Measurements from ENCODE around the gene FKBP15. TPM values are rescaled to one million over a fixed set of nuclear protein-coding genes. Genes with fewer than 3 reads are reported as not detected.

The FKBP15 gene
- polyA plus RNA-seq, 1 donor from 2014 or later, result 12.1 TPM

DNA sequence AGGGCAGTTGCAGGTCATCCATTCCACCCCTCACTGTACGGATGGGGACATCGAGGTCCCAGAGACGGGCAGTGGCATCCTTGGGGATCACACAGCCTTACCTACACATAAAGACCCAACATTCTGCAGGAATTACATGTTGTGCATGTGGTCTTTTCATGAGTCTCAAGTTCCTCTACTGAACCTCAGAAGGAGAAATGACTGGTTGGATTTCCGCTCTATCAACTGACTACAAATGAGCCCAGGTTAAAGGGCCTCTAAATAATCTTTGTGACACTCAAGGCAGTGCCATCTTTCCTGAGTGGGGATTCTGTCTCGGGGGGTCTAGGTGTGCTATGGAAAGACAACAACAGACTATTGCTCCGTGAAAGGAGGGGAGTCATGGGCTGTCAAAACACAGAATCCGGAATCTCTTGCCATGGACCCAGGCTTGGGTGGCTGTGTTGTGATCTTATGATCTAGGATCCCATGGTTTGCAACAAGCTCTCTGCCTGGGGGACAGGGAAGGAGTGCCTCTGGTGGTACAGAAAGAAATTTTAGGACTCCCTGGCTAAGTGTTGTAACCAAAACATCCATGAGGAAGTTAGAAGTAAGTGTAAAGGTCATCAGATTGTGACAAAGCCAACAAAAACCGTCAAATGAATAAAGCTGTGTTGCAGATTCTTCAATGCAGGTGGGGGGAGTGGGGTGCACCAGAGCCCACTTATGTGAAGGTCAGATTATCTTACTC, 72.1 kb downstream of the FKBP15 start:
- Histone ChIP-seq H3K4me3 (ENCODE audit: low read length) (no peak overlapping the region), H3K4me2 (ENCODE audit: low read length) (no peak overlapping the region), H3K9me3 (ENCODE audit: low read length) (no peaks in the 10 kb centered on the region), H3K27me3 (ENCODE audit: insufficient read depth, low read depth, low read length) (no peaks in the 10 kb centered on the region), H3K9ac (ENCODE audit: low read length) (no peak overlapping the region), H3K79me2 (replicated peaks; ENCODE audit: insufficient read depth, low read length) (no peaks in the 10 kb centered on the region), H3K9me2 (ENCODE audit: insufficient read depth, low read length) (no peaks in the 10 kb centered on the region), H3F3A (ENCODE audit: insufficient read depth, low read length, poor library complexity, severe bottlenecking) (no peaks in the 10 kb centered on the region), H4K20me1 (ENCODE audit: insufficient read depth) (no peaks in the 10 kb centered on the region), H2AFZ (ENCODE audit: low read depth, low read length) (no peak overlapping the region), H3K36me3 (ENCODE audit: insufficient read depth, low read length) (no peaks in the 10 kb centered on the region), H3K27ac (ENCODE audit: low read length) (no peak overlapping the region)
- TF ChIP-seq MXI1 (conservative IDR thresholded peaks at IDR 0.05; ENCODE audit: poor library complexity, severe bottlenecking) (no peak), SMC3 (conservative IDR thresholded peaks at IDR 0.05; ENCODE audit: poor library complexity) (no peak), TAF1 (IDR thresholded peaks at IDR 0.05; ENCODE audit: low read depth) (no peak), CTCF (IDR thresholded peaks at IDR 0.05; ENCODE audit: poor library complexity, severe bottlenecking) (no peak), RAD21 (conservative IDR thresholded peaks at IDR 0.05) (no peak), POLR2AphosphoS5 (IDR thresholded peaks at IDR 0.05) (no peak), EZH2 (IDR thresholded peaks at IDR 0.05; ENCODE audit: borderline replicate concordance, insufficient read depth, low read length, poor library complexity, severe bottlenecking) (no peak), EP300 (conservative IDR thresholded peaks at IDR 0.05; ENCODE audit: poor library complexity, severe bottlenecking) (no peak)
- TF ChIP-seq, protein P1, sequence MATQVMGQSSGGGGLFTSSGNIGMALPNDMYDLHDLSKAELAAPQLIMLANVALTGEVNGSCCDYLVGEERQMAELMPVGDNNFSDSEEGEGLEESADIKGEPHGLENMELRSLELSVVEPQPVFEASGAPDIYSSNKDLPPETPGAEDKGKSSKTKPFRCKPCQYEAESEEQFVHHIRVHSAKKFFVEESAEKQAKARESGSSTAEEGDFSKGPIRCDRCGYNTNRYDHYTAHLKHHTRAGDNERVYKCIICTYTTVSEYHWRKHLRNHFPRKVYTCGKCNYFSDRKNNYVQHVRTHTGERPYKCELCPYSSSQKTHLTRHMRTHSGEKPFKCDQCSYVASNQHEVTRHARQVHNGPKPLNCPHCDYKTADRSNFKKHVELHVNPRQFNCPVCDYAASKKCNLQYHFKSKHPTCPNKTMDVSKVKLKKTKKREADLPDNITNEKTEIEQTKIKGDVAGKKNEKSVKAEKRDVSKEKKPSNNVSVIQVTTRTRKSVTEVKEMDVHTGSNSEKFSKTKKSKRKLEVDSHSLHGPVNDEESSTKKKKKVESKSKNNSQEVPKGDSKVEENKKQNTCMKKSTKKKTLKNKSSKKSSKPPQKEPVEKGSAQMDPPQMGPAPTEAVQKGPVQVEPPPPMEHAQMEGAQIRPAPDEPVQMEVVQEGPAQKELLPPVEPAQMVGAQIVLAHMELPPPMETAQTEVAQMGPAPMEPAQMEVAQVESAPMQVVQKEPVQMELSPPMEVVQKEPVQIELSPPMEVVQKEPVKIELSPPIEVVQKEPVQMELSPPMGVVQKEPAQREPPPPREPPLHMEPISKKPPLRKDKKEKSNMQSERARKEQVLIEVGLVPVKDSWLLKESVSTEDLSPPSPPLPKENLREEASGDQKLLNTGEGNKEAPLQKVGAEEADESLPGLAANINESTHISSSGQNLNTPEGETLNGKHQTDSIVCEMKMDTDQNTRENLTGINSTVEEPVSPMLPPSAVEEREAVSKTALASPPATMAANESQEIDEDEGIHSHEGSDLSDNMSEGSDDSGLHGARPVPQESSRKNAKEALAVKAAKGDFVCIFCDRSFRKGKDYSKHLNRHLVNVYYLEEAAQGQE (IDR thresholded peaks at IDR 0.05; ENCODE audit: borderline replicate concordance), result no peak

DNA sequence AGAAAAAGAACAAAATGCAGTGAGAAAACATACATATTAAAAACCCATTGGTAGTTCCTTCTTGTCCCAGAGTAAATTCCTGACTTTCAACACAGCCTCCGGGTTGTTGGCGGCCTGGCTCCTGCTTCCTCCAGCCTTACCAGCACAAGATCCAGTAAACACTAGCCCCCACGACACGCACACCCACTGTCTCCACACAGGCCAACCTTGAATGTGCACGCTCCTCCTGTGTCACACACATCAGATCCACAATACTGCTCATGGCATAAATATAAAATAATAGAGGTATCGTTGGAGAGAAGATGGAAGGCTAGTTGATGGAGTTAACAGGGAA, 72.7 kb downstream of the FKBP15 start:
- Histone ChIP-seq H3K27me3 (ENCODE audit: insufficient read depth, low read depth, low read length) (no peaks in the 10 kb centered on the region), H3K79me2 (replicated peaks; ENCODE audit: insufficient read depth, low read length) (no peaks in the 10 kb centered on the region), H3K9me3 (ENCODE audit: low read length) (no peaks in the 10 kb centered on the region), H3K4me2 (ENCODE audit: low read length) (no peak overlapping the region), H4K20me1 (ENCODE audit: insufficient read depth) (no peaks in the 10 kb centered on the region), H3K27ac (ENCODE audit: low read length) (no peak overlapping the region), H3F3A (ENCODE audit: insufficient read depth, low read length, poor library complexity, severe bottlenecking) (no peaks in the 10 kb centered on the region), H3K4me3 (ENCODE audit: low read length) (no peak overlapping the region), H3K9me2 (ENCODE audit: insufficient read depth, low read length) (no peaks in the 10 kb centered on the region), H2AFZ (ENCODE audit: low read depth, low read length) (no peak overlapping the region), H3K9ac (ENCODE audit: low read length) (no peak overlapping the region), H3K36me3 (ENCODE audit: insufficient read depth, low read length) (no peaks in the 10 kb centered on the region)
- no peak for TF ChIP-seq SMC3 (conservative IDR thresholded peaks at IDR 0.05; ENCODE audit: poor library complexity)
